Common myeloid progenitor, CD34-positive (primary cell): Measurements from ENCODE around the gene MINDY4B.

Experiments
- CTCF ChIA-PET: fragments of 350-600 bp; sonication (Branson Sonifier 250); formaldehyde crosslinking; loops from one replicate; lab custom pipeline; 2021; ENCODE audit warnings: antibody characterized with exemption; lab: Charles Lee
- POLR2A ChIA-PET: fragments of 350-600 bp; sonication (Branson Sonifier 250); formaldehyde crosslinking; loops from one replicate; lab custom pipeline; 2021; ENCODE audit warnings: antibody characterized with exemption; lab: Charles Lee
- DNase-seq, 3 donors: peaks; one replicate each; pipeline versions ENCODE4 v3.0.0 to v3.0.0-alpha.2; 2013
- H3K27ac ChIP-seq, 2 experiments: 1 replicate in 1 of 2; 2 replicates in 1 of 2; pipeline ENCODE4 v1.7.0; 2013; ENCODE audit warnings: inconsistent platforms in 2 of 2, low read length in 2 of 2, mild to moderate bottlenecking in 2 of 2, low read depth in 1 of 2, moderate library complexity in 1 of 2; ENCODE audit not compliant: severe bottlenecking in 2 of 2, insufficient read depth in 1 of 2, poor library complexity in 1 of 2
- H3K27me3 ChIP-seq, 5 experiments: replicated peaks in 2 of 5; 1 replicate in 3 of 5; 2 replicates in 2 of 5; pipeline versions ENCODE4 v1.6.1 to v1.7.0; 2013; ENCODE audit warnings: low read length in 4 of 5, mild to moderate bottlenecking in 2 of 5, moderate library complexity in 2 of 5, inconsistent platforms in 1 of 5; ENCODE audit not compliant: insufficient read depth in 5 of 5, control insufficient read depth in 4 of 5
- H3K36me3 ChIP-seq, 4 experiments: 1 replicate in 2 of 4; 2 replicates in 2 of 4; pipeline versions ENCODE4 v1.6.1 to v1.7.0; 2013; ENCODE audit warnings: low read length in 3 of 4, control low read depth in 1 of 4, mild to moderate bottlenecking in 1 of 4; ENCODE audit not compliant: control insufficient read depth in 4 of 4, insufficient read depth in 4 of 4
- H3K4me1 ChIP-seq, 4 experiments: 1 replicate in 3 of 4; 2 replicates in 1 of 4; pipeline versions ENCODE4 v1.6.1 to v1.7.1; 2013; ENCODE audit warnings: low read length in 3 of 4, mild to moderate bottlenecking in 3 of 4, control low read depth in 1 of 4, inconsistent platforms in 1 of 4, moderate library complexity in 1 of 4; ENCODE audit not compliant: control insufficient read depth in 4 of 4, insufficient read depth in 4 of 4; ENCODE audit errors: control extremely low read depth in 1 of 4
- H3K4me3 ChIP-seq, 7 experiments: 1 replicate in 4 of 7; 2 replicates in 3 of 7; pipeline versions ENCODE4 v1.5.1 to v1.7.0; 2013; ENCODE audit warnings: mild to moderate bottlenecking in 7 of 7, low read length in 6 of 7, moderate library complexity in 6 of 7, inconsistent platforms in 2 of 7, low read depth in 2 of 7, control low read depth in 1 of 7; ENCODE audit not compliant: insufficient read depth in 4 of 7, control insufficient read depth in 1 of 7; ENCODE audit errors: extremely low read depth in 1 of 7
- H3K9me3 ChIP-seq, 5 experiments: 1 replicate in 4 of 5; 2 replicates in 1 of 5; pipeline versions ENCODE4 v1.6.1 to v1.7.1; 2013; ENCODE audit warnings: low read length in 4 of 5, mild to moderate bottlenecking in 2 of 5, inconsistent platforms in 1 of 5, low read depth in 1 of 5, moderate library complexity in 1 of 5; ENCODE audit not compliant: control insufficient read depth in 4 of 5, insufficient read depth in 2 of 5; ENCODE audit errors: control extremely low read depth in 1 of 5
- WGBS: methylation state at CpG from one replicate; pipeline ENCODE4 v1.1.5; 2013; ENCODE audit not compliant: insufficient coverage; 5-methylcytosine and 5-hydroxymethylcytosine counted together

The MINDY4B gene

DNA sequence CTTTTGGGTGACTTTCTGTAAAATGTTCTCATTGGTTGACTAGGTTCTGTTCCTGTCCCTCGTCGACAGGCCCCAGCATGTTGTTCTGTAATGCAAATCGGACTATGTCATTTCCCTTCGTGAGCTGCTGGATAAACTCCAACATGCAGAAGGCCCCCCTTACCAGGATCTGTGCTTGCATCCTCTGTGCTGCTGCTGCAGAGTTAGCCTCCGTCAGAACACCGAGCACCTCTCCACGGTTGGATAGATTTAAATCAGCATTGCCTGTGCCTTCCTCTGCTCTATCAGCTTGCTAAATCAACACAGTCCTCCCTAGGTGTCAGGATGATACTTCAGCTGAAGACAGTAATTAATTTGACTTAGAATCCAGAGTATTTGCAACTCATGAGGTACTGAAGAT is 12.7 kb upstream of the MINDY4B start:
- no peaks in the 10 kb centered on the region for H3K9me3 ChIP-seq
- 52% methylated on average over 7 of the region's 7 CpGs for WGBS

DNA sequence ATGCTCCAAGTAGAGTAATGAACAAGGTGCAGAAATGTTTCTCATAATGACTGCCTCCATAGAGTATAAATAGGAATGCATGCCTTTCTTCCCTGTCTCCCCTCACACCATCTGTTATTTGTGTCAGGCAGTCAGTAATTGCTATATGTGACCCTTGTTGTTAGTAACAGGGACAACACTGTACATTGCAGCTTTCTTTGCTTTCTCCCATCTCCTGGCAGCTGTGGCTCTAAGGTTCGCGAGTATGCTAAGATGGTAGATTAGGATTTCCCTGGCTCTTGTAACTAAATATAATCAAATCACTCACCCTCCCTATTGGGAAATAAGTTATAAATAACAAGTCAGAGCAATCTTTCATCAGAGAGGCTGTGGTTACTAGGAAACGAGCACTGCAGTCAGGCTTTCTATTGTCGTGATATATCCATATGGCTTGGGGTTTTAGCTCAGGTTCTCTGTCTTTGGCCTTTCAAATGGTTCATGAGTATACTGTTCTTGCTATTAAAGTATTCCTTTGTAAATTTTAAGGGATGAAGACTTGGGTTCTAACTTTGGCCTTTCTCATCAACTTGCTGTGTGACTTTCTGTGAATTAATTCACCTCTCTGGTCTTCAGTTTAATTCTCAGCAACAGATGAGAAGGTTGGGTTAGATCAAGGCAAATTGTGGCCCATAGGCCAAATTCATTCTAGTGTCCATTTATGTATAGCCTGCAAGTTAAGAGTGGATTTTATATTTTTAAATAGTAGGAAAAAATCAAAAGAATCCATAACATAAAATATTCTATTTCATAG is 8.1 kb upstream of the MINDY4B start:
- H3K36me3 ChIP-seq: no peaks in the 10 kb centered on the region
- CTCF ChIA-PET: interaction anchor here (0.8 to 1.9 kb wide), 2 partner anchors 10 to 97 kb away, joined by 3 to 4 read pairs; no protein-coding TSS in a partner anchor
- H3K4me1 ChIP-seq: no peaks in the 10 kb centered on the region
- WGBS: 100% methylated on average over 2 of the region's 4 CpGs
- DNase-seq: peak in 2 of 3 donors; percentile 32 to 46
- no peaks in the 10 kb centered on the region for H3K27me3 ChIP-seq
- H3K4me3 ChIP-seq: no peak overlapping the region
- H3K9me3 ChIP-seq: no peaks in the 10 kb centered on the region
- POLR2A ChIA-PET: interaction anchor here (0.6 kb wide), 1 partner anchor 16 kb away, joined by 3 read pairs; no protein-coding TSS in a partner anchor
- no peak overlapping the region for H3K27ac ChIP-seq

More for the DNA sequence above, 12.7 kb upstream of the MINDY4B start:
- Histone ChIP-seq H3K36me3 (no peaks in the 10 kb centered on the region), H3K4me1 (no peaks in the 10 kb centered on the region), H3K4me3 (no peak overlapping the region), H3K27me3 (no peaks in the 10 kb centered on the region), H3K27ac (no peak overlapping the region)
- peak in 2 of 3 donors; percentile 11 to 31 for DNase-seq
- POLR2A ChIA-PET: no interaction called here
- CTCF ChIA-PET: interaction anchor here (2.2 kb wide), 1 partner anchor 228 kb away, joined by 6 read pairs; no protein-coding TSS in a partner anchor

DNA sequence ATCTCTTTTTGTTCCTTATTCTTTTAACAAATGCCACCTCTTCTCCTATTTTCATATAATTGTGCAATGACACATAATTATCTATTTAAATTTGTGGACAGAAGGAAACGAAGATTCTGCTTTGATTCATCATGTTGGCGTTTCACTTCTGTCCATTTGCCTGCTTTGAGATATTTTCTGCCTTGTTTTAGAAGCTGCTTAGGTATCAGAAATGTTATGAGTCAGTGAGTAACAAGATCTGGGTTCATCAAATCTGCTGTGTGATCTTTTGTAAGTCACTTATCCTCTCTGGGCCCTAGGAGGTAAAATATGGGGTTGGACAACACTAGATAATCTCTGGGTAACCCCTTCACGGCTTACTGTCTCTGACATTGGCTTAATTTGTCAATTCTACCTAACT is 7.3 kb upstream of the MINDY4B start:
- Histone ChIP-seq H3K9me3 (no peaks in the 10 kb centered on the region), H3K27me3 (no peaks in the 10 kb centered on the region), H3K4me3 (no peak overlapping the region), H3K36me3 (no peaks in the 10 kb centered on the region), H3K27ac (no peak overlapping the region), H3K4me1 (no peaks in the 10 kb centered on the region)
- ChIA-PET CTCF (interaction anchor here (1.1 to 1.9 kb wide), 3 partner anchors 9 to 21 kb away, joined by 3 to 4 read pairs (median 4); no protein-coding TSS in a partner anchor), POLR2A (no interaction called here)
- WGBS: 80% methylated on average over 1 of the region's 3 CpGs
- no peak for DNase-seq

DNA sequence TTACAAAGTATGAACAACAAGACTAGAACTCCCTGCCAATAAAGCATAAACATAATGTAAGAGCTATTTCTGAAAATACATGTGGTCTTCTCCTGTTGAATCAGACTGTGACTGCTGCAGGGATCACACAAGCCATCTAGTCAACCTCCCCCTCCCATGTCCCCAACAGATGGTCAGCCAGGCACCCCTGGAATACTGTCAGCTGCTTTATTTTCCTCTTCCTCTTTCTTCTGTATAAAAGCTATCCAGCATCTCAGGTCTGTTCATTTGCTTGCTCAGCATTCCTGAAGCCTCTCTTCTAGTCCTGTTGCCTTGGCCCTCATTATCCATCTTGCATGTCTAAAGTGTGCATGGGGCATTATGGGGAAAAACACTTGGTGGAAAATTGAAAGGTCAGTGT is 6.5 kb upstream of the MINDY4B start:
- Histone ChIP-seq H3K27me3 (no peaks in the 10 kb centered on the region), H3K9me3 (peaks cover 0 to 1% (median 0%) of the 10 kb centered on the region in 5 experiments), H3K4me3 (no peak overlapping the region), H3K27ac (no peak overlapping the region), H3K36me3 (no peaks in the 10 kb centered on the region), H3K4me1 (no peaks in the 10 kb centered on the region)
- DNase-seq: peak in 2 of 3 donors; percentile 32 to 39
- ChIA-PET CTCF (interaction anchor here (1.1 to 1.9 kb wide), 3 partner anchors 8 to 22 kb away, joined by 3 to 4 read pairs (median 4); no protein-coding TSS in a partner anchor), POLR2A (no interaction called here)

DNA sequence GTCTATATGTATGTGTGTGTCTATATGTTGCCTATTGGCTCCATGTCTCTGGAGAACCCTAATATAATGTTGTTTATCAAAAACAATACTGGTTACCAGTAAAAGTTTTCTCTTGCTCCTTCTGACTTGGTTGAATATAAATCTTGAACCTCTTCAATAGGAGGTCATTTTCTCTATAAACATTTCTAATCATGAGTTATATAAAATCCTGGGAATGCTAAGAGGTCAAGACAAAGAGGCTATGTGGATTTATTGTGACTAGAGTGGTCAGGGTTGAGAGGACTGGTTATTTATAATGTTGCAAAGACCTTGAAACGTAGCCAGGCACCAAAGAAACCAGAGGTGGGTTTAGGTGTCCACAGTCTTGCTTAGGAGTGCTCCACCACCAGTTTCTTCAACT is 1.2 kb upstream of the MINDY4B start:
- Histone ChIP-seq H3K9me3 (peaks cover 0 to 1% (median 0%) of the 10 kb centered on the region in 5 experiments), H3K27ac (no peak overlapping the region), H3K4me3 (no peak overlapping the region), H3K4me1 (no peaks in the 10 kb centered on the region), H3K36me3 (no peaks in the 10 kb centered on the region), H3K27me3 (no peaks in the 10 kb centered on the region)
- DNase-seq: no peak
- WGBS: 80% methylated on average over 1 of the region's 1 CpG
- POLR2A ChIA-PET: no interaction called here
- CTCF ChIA-PET: interaction anchor here (0.7 kb wide), 1 partner anchor 19 kb away, joined by 3 read pairs; no protein-coding TSS in a partner anchor

DNA sequence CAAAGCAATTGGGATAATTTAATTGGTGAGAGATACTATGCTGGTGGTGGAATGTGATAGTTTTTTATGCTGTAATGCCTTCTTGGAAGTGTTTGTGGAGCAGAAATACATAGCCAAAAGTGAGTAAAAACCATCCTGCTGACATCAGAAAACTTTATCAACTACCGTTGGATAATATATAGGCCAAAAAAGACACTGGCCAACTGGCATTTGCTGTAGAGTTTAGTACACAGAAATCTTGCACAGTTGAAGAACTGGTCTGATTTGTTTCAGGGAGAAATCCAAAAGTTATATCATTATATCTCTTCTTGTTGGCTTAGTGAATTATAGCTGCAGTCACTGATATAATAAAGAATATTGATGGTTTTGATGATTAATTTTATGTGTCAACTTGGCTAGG is 507 bp upstream of the MINDY4B start:
- ChIA-PET POLR2A (no interaction called here), CTCF (no interaction called here)
- no peaks in the 10 kb centered on the region for H3K27me3 ChIP-seq
- H3K27ac ChIP-seq: no peak overlapping the region
- H3K36me3 ChIP-seq: no peaks in the 10 kb centered on the region
- H3K4me3 ChIP-seq: no peak overlapping the region
- no peaks in the 10 kb centered on the region for H3K4me1 ChIP-seq
- H3K9me3 ChIP-seq: peaks cover 0 to 1% (median 0%) of the 10 kb centered on the region in 5 experiments
- WGBS: 100% methylated on average over 1 of the region's 1 CpG
- DNase-seq: no peak

DNA sequence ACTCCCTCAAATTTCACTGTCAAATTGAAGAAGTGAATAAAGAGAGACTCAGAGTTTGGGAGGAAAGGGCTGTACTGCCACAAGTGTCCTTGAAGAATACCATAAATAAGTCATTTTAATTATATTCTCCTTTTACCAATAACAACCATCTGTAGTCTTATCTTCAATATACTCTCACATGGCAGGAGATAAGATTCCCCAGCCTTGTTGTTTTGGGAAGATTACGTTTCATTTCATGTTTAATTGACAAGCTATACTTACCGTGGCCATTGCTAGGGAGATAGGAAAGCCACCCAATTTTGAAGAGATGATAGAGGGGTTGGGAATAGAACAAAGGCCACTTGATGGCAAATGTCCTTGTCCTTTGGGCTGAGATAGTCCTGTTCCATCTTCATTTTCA is 2.3 kb downstream of the MINDY4B start:
- no peak for DNase-seq
- H3K4me3 ChIP-seq: no peak overlapping the region
- WGBS: no CpG with 5 or more reads among the region's 2 CpGs
- no peak overlapping the region for H3K27ac ChIP-seq
- peaks cover 2 to 20% (median 17%) of the 10 kb centered on the region in 4 experiments for H3K4me1 ChIP-seq
- POLR2A ChIA-PET: no interaction called here
- H3K27me3 ChIP-seq: no peaks in the 10 kb centered on the region
- peaks cover 0 to 1% (median 0%) of the 10 kb centered on the region in 5 experiments for H3K9me3 ChIP-seq
- CTCF ChIA-PET: interaction anchor here (1.4 to 1.5 kb wide), 2 partner anchors 9 to 14 kb away, joined by 3 to 4 read pairs; no protein-coding TSS in a partner anchor
- no peaks in the 10 kb centered on the region for H3K36me3 ChIP-seq
